SH-SY5Y (cell line): ENCODE measurements around the gene SOX9.

Source experiments
- GATA2 ChIP-seq: IDR thresholded peaks from 2 replicates; pipeline ENCODE4 v1.6.1; 2011; ENCODE audit warnings: mild to moderate bottlenecking, low read depth, low read length
- GATA3 ChIP-seq: IDR thresholded peaks from 2 replicates; pipeline ENCODE4 v1.6.1; 2011; ENCODE audit warnings: low read depth, mild to moderate bottlenecking, low read length, moderate library complexity

DNA sequence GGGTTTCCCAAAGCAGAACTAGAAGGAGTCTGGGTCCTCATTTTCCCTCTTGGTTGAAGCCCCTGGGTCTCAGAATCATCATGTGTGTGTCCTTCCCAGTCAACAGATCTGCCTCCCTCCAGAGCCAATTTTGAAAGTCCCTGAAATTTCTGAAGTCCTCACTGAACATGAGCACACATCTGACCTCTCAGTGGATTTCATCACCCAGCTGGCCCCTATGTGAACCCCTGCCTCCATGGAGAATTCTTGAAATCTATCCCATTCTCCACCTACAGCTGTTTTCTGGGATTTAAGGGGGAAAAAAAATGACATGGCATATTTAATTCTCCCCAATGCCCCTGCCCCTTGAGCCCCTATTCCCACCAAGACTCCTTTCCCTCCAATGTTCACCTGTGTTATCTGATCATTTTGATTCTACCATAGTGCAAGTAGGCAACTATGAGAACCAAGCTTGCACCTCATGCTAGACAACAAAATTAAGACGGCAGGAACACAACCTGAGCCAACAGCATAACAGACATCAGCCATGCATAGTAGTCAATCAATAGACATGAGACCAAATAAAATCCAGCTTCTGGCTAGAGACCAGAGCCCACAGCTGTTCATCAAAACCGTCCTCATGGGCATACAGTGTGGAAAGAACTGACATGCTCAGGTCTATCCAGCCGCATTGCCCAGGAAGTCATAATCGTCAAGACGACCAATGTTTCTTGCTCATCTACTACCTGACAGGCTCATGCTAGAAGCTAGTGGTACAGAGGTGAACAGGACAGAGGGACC, 14.9 kb downstream of the SOX9 start:
- TF ChIP-seq GATA2: no peak
- TF ChIP-seq GATA3: no peak
